Vagina (tissue), 2 donors: ENCODE results near the gene SLC35G2. TPM values are rescaled to one million over a fixed set of nuclear protein-coding genes. Genes with fewer than 3 reads are reported as not detected.
A peak's percentile ranks its signal among the peaks of the same experiment; 100 is the strongest.
"Not testable (repeated sequence)": the region's sequence is repeated elsewhere in the genome, so short reads cannot be mapped to it uniquely, and the experiment has no call there.

ENCODE experiments used
- DNase-seq, 2 donors: peaks; one replicate each; pipeline ENCODE4 v3.0.0-alpha.2; 2017; ENCODE audit errors: extremely low spot score in 2 of 2
- H3K27ac ChIP-seq: fragments of 200-600 bp; sonication (generic); one replicate; pipeline ENCODE4 v1.5.1; 2019
- H3K27me3 ChIP-seq: fragments of 200-600 bp; sonication (generic); one replicate; pipeline ENCODE4 v1.5.1; 2019
- H3K36me3 ChIP-seq, 2 donors: fragments of 200-600 bp; sonication (generic); one replicate each; pipeline ENCODE4 v1.5.1; 2017 to 2019
- H3K4me1 ChIP-seq: fragments of 200-600 bp; sonication (generic); one replicate; pipeline ENCODE4 v1.5.1; 2019
- H3K4me3 ChIP-seq, 2 donors: fragments of 200-600 bp; sonication (generic); 1 replicate in 1 of 2; 2 replicates in 1 of 2; pipeline ENCODE4 v1.5.1; 2016 to 2019
- H3K9me3 ChIP-seq: fragments of 200-600 bp; sonication (generic); one replicate; pipeline ENCODE4 v1.5.1; 2019
- CTCF ChIP-seq, 3 experiments: fragments of 450-650 bp in 2 of 3; fragments of 200-600 bp in 1 of 3; sonication (generic) in 1 of 3; IDR thresholded peaks; one replicate each; pipeline ENCODE4 v1.5.1; 2017 to 2019; ENCODE audit warnings: antibody characterized with exemption in 3 of 3, mild to moderate bottlenecking in 2 of 3, moderate library complexity in 2 of 3
- POLR2A ChIP-seq, 2 donors: fragments of 450-650 bp; IDR thresholded peaks; one replicate each; pipeline ENCODE4 v1.6.1; 2017; ENCODE audit warnings: antibody characterized with exemption in 2 of 2, mild to moderate bottlenecking in 2 of 2, moderate library complexity in 2 of 2
- POLR2AphosphoS5 ChIP-seq, 2 donors: sonication (generic); formaldehyde crosslinking; IDR thresholded peaks; one replicate each; pipeline ENCODE4 v1.9.0; 2017; ENCODE audit warnings: antibody characterized with exemption in 2 of 2, mild to moderate bottlenecking in 2 of 2, low read depth in 1 of 2; ENCODE audit not compliant: insufficient read depth in 1 of 2
- intact Hi-C: fragments of 100-400 bp; cut with DNase I; formaldehyde crosslinking; loops from one replicate; pipeline ENCODE4 v1.15.1; 2023
- total RNA-seq: library from RNA; depleted of rRNA; stranded (reverse); fragments of >200 nt; gene quantifications from one replicate; pipeline ENCODE4 v1.2.3, GENCODE V29; 2016

The SLC35G2 gene
- total RNA-seq, 1 donor from 2014 or later = 9.3 TPM

GRCh38 chr3:136862617-136863322 is 43.8 kb downstream of the SLC35G2 start:
- Histone ChIP-seq H3K4me3 (peak overlapping the region; percentile 63 to 86), H3K4me1 (peaks cover 35% of the 10 kb centered on the region), H3K9me3 (no peaks in the 10 kb centered on the region), H3K36me3 (no peaks in the 10 kb centered on the region), H3K27ac (peak overlapping the region; percentile 81), H3K27me3 (no peaks in the 10 kb centered on the region)
- intact Hi-C loops = loop anchor here (5.0 kb wide), 1 partner anchor 110 kb away; the partner anchor contains the start of gene STAG1
- peak in 1 of 2 donors; percentile 90 for DNase-seq
- TF ChIP-seq CTCF (IDR thresholded peaks at IDR 0.05) = no peak
- no peak for TF ChIP-seq POLR2AphosphoS5 (IDR thresholded peaks at IDR 0.05; ENCODE audit: insufficient read depth in 1 of 2, low read depth in 1 of 2)
- no peak for TF ChIP-seq POLR2A (IDR thresholded peaks at IDR 0.05)

- DNase-seq = no peak
- Histone ChIP-seq H3K9me3 (no peaks in the 10 kb centered on the region), H3K27ac (no peak overlapping the region), H3K27me3 (no peaks in the 10 kb centered on the region), H3K4me3 (no peak overlapping the region), H3K4me1 (peaks cover 24% of the 10 kb centered on the region), H3K36me3 (peaks cover 0 to 6% of the 10 kb centered on the region in 2 donors)
- intact Hi-C loops = no loop called here
- TF ChIP-seq CTCF (IDR thresholded peaks at IDR 0.05) (no peak), POLR2AphosphoS5 (IDR thresholded peaks at IDR 0.05; ENCODE audit: insufficient read depth in 1 of 2, low read depth in 1 of 2) (no peak), POLR2A (IDR thresholded peaks at IDR 0.05) (no peak)
Observed at GRCh38 chr3:136869282-136869681, 50.4 kb downstream of the SLC35G2 start.

DNA sequence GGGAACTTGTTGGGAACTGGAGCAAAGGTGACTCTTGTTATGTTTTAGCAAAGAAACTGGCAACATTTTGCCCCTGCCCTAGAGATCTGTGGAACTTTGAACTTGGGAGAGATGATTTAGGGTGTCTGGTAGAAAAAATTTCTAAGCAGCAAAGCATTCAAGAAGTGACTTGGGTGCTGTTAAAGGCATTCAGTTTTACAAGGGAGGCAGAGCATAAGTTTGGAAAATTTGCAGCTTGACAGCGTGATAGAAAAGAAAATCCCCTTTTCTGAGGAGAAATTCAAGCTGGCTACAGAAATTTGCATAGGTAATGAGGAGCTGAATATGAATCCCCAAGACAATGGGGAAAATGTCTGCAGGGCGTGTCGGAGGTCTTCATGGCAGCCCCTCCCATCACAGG is 53.3 kb downstream of the SLC35G2 start:
- intact Hi-C loops, H3K27ac ChIP-seq, H3K27me3 ChIP-seq, H3K9me3 ChIP-seq, H3K4me3 ChIP-seq, H3K36me3 ChIP-seq, DNase-seq: not testable (repeated sequence)
- H3K4me1 ChIP-seq = peaks cover 21% of the 10 kb centered on the region

DNA sequence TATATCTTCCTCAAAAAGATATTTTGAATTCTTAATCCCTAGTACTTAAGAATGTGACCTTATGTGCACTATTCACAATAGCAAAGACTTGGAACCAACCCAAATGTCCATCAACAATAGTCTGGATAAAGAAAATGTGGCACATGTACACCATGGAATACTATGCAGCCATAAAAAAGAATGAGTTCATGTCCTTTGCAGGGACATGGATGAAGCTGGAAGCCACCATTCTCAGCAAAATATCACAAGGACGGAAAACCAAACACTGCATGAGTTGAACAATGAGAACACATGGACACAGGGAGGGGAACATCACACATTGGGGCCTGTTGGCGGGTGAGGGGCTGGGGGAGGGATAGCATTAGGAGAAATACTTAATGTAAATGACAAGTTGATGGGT is 60.6 kb downstream of the SLC35G2 start:
- H3K27ac ChIP-seq, intact Hi-C loops, H3K36me3 ChIP-seq, H3K27me3 ChIP-seq, DNase-seq, H3K9me3 ChIP-seq, H3K4me3 ChIP-seq: not testable (repeated sequence)
- peaks cover 15% of the 10 kb centered on the region for H3K4me1 ChIP-seq

- DNase-seq = no peak
- Histone ChIP-seq H3K27ac (no peak overlapping the region), H3K9me3 (no peaks in the 10 kb centered on the region), H3K4me1 (peaks cover 26% of the 10 kb centered on the region), H3K27me3 (no peaks in the 10 kb centered on the region), H3K36me3 (no peaks in the 10 kb centered on the region), H3K4me3 (no peak overlapping the region)
- TF ChIP-seq POLR2AphosphoS5 (IDR thresholded peaks at IDR 0.05; ENCODE audit: insufficient read depth in 1 of 2, low read depth in 1 of 2) = no peak
- TF ChIP-seq POLR2A (IDR thresholded peaks at IDR 0.05) = no peak
- no peak for TF ChIP-seq CTCF (IDR thresholded peaks at IDR 0.05)
- intact Hi-C loops = no loop called here
Observed at GRCh38 chr3:136882571-136882970, 63.6 kb downstream of the SLC35G2 start.

DNA sequence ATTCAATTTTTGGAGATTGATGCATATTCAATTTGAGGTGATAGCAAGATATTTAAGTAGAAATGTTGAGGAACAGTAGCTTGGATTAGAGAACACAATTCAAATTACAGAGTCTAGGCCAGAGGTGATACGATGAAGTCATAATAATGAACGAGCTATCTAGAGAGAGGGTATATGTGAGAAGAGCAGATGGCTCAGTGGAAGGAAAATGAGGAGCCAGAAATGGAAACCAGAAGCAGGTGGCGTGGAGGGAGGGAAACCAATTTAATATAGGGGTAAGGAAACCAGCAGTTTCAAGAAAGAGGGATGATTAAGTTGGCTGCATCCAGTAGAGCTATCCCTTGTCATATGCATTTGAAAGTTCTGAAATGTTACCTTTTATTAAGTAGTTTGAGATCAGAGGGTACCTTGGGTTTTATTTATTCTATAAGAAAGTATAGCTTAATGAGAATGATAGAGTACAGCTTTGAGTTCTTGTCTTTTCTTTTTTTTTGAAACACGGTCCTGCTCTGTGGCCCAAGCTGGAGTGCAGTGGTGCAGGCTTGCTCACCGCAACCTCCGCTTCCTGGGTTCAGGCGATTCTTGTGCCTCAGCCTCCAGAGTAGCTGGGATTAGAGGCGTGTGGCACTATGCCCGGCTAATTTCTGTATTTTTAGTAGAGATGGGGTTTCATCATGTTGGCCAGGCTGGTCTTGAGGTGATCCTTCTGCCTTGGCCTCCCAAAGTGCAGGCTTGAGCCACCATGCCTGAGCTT is 65.2 kb downstream of the SLC35G2 start:
- Histone ChIP-seq H3K9me3 (no peaks in the 10 kb centered on the region), H3K36me3 (no peaks in the 10 kb centered on the region), H3K4me3 (no peak overlapping the region), H3K27ac (no peak overlapping the region), H3K27me3 (no peaks in the 10 kb centered on the region), H3K4me1 (peaks cover 26% of the 10 kb centered on the region)
- intact Hi-C loops = no loop called here
- no peak for DNase-seq
- TF ChIP-seq POLR2AphosphoS5 (IDR thresholded peaks at IDR 0.05; ENCODE audit: insufficient read depth in 1 of 2, low read depth in 1 of 2) (no peak), CTCF (IDR thresholded peaks at IDR 0.05) (no peak), POLR2A (IDR thresholded peaks at IDR 0.05) (no peak)
